Omental fat pad (tissue), 4 donors: ENCODE results near the gene TMEM106C. TPM values are rescaled to one million over a fixed set of nuclear protein-coding genes. Genes with fewer than 3 reads are reported as not detected.

Experiments
- ATAC-seq: fragments of 150-250 bp; one replicate; pipeline ENCODE4 v1.9.1; 2016; ENCODE audit warnings: mild to moderate bottlenecking, moderate library complexity; ENCODE audit not compliant: low FRiP score
- DNase-seq: peaks from one replicate; pipeline ENCODE4 v3.0.0-alpha.2; 2019; ENCODE audit warnings: low spot score
- CTCF ChIP-seq, 3 donors: fragments of 450-650 bp; IDR thresholded peaks; one replicate each; pipeline ENCODE4 v1.5.1; 2016 to 2017; ENCODE audit warnings: antibody characterized with exemption in 3 of 3, mild to moderate bottlenecking in 3 of 3, moderate library complexity in 2 of 3
- total RNA-seq, 4 donors: library from RNA; depleted of rRNA; stranded (reverse); fragments of >200 nt; gene quantifications; one replicate each; pipeline ENCODE4 v1.1.0, GENCODE V29; 2016

The TMEM106C gene
- total RNA-seq, 4 donors from 2014 or later: 27.3 to 87.5 (median 62.1) TPM

GRCh38 chr12:47964106-47964728, 821 bp downstream of the TMEM106C start:
- no peak for ATAC-seq
- no peak for DNase-seq

GRCh38 chr12:47965581-47965980, 2.2 kb downstream of the TMEM106C start:
- TF ChIP-seq CTCF (IDR thresholded peaks at IDR 0.05): no peak
- ATAC-seq: no peak

More at GRCh38 chr12:47964106-47964728, 821 bp downstream of the TMEM106C start:
- no peak for TF ChIP-seq CTCF (IDR thresholded peaks at IDR 0.05)

GRCh38 chr12:47967461-47968321, 4.3 kb downstream of the TMEM106C start:
- DNase-seq: no peak
- no peak for ATAC-seq
- no peak for TF ChIP-seq CTCF (IDR thresholded peaks at IDR 0.05)

More at GRCh38 chr12:47965581-47965980, 2.2 kb downstream of the TMEM106C start:
- DNase-seq: no peak

GRCh38 chr12:47969845-47970244, 6.4 kb downstream of the TMEM106C start:
- TF ChIP-seq CTCF (IDR thresholded peaks at IDR 0.05): no peak
- DNase-seq (no peak), ATAC-seq (no peak)

- DNase-seq (no peak), ATAC-seq (no peak)
- no peak for TF ChIP-seq CTCF (IDR thresholded peaks at IDR 0.05)
These were observed 7.4 kb downstream of the TMEM106C start for GRCh38 chr12:47970843-47971242.

- no peak for TF ChIP-seq CTCF (IDR thresholded peaks at IDR 0.05)
- DNase-seq (no peak), ATAC-seq (no peak)
These were observed 9.5 kb downstream of the TMEM106C start for GRCh38 chr12:47972895-47973294.
